ENCODE measurements around the gene SLX4IP.
A peak's percentile ranks its signal among the peaks of the same experiment; 100 is the strongest.

Gene SLX4IP

GRCh38 chr20:10497283-10497682 lies 62.2 kb downstream of the SLX4IP start:
- no peak for DNase-seq (ENCODE audit: low spot score)

GRCh38 chr20:10497791-10498190 lies 62.7 kb downstream of the SLX4IP start:
- no peak for DNase-seq (ENCODE audit: low spot score)

- DNase-seq (ENCODE audit: low spot score) = no peak
Measured at GRCh38 chr20:10498200-10498599, 63.1 kb downstream of the SLX4IP start.

- DNase-seq (ENCODE audit: low spot score) = no peak
Measured at GRCh38 chr20:10501402-10501801, 66.3 kb downstream of the SLX4IP start.

GRCh38 chr20:10502098-10502526 lies 67.0 kb downstream of the SLX4IP start:
- DNase-seq (ENCODE audit: low spot score) = no peak

- DNase-seq (ENCODE audit: low spot score) = no peak
Measured at GRCh38 chr20:10504608-10504993, 69.5 kb downstream of the SLX4IP start.

- no peak for DNase-seq (ENCODE audit: low spot score)
Measured at GRCh38 chr20:10504994-10505730, 70.1 kb downstream of the SLX4IP start.

- no peak for DNase-seq (ENCODE audit: low spot score)
Measured at GRCh38 chr20:10505827-10506226, 70.7 kb downstream of the SLX4IP start.

GRCh38 chr20:10507052-10507451 lies 71.9 kb downstream of the SLX4IP start:
- DNase-seq (ENCODE audit: low spot score) = no peak

GRCh38 chr20:10508060-10508459 lies 73.0 kb downstream of the SLX4IP start:
- DNase-seq (ENCODE audit: low spot score) = no peak

GRCh38 chr20:10508468-10509251 lies 73.6 kb downstream of the SLX4IP start:
- DNase-seq (ENCODE audit: low spot score) = no peak

GRCh38 chr20:10509376-10509775 lies 74.3 kb downstream of the SLX4IP start:
- DNase-seq (ENCODE audit: low spot score) = no peak

- no peak for DNase-seq (ENCODE audit: low spot score)
Measured at GRCh38 chr20:10510216-10510615, 75.1 kb downstream of the SLX4IP start.

- DNase-seq (ENCODE audit: low spot score) = no peak
Measured at GRCh38 chr20:10511170-10511508, 76.0 kb downstream of the SLX4IP start.

GRCh38 chr20:10511509-10512251 lies 76.6 kb downstream of the SLX4IP start:
- peak; percentile 9 for DNase-seq (ENCODE audit: low spot score)

- no peak for DNase-seq (ENCODE audit: low spot score)
Measured at GRCh38 chr20:10513061-10513460, 78.0 kb downstream of the SLX4IP start.

GRCh38 chr20:10513931-10514575 lies 78.9 kb downstream of the SLX4IP start:
- no peak for DNase-seq (ENCODE audit: low spot score)

- DNase-seq (ENCODE audit: low spot score) = no peak
Measured at GRCh38 chr20:10516529-10516928, 81.4 kb downstream of the SLX4IP start.

GRCh38 chr20:10519361-10520046 lies 84.4 kb downstream of the SLX4IP start:
- DNase-seq (ENCODE audit: low spot score) = no peak

GRCh38 chr20:10520528-10520927 lies 85.4 kb downstream of the SLX4IP start:
- no peak for DNase-seq (ENCODE audit: low spot score)

- no peak for DNase-seq (ENCODE audit: low spot score)
Measured at GRCh38 chr20:10521068-10521831, 86.1 kb downstream of the SLX4IP start.
